22Rv1 (cell line): Measurements from ENCODE around the gene AGAP1.

ENCODE experiments used
- H3K27ac ChIP-seq: fragments of 450-650 bp; 2 replicates; pipeline ENCODE4 v1.5.1; 2017
- ZFX ChIP-seq: fragments of 450-650 bp; IDR thresholded peaks from 2 replicates; pipeline ENCODE4 v1.6.1; 2017; ENCODE audit warnings: antibody characterized with exemption, borderline replicate concordance
- TF ChIP-seq, protein P1 (sequence below): fragments of 450-650 bp; IDR thresholded peaks from 2 replicates; pipeline ENCODE4 v1.5.1; 2017; ENCODE audit warnings: mild to moderate bottlenecking

Gene AGAP1

DNA sequence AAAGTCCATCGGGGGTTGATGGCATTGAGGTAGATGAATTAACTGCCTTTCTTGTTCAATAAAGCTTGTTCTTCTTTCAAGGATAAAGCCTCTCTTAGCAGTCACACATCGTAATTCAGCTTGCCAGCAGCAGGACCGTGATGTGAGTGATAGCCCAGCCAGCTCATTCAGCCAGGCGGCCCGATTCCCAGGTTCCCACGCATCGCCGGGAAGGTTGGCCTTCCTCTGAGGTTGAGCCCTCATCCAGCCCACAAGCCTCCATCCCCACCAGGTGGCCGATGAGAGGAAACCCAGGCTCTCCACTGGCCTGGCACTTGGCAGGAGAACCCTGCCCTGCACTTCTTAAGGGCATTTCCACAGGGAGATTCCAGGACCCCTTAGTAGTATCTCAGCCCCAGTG lies 4.7 kb downstream of the AGAP1 start:
- TF ChIP-seq, protein P1, sequence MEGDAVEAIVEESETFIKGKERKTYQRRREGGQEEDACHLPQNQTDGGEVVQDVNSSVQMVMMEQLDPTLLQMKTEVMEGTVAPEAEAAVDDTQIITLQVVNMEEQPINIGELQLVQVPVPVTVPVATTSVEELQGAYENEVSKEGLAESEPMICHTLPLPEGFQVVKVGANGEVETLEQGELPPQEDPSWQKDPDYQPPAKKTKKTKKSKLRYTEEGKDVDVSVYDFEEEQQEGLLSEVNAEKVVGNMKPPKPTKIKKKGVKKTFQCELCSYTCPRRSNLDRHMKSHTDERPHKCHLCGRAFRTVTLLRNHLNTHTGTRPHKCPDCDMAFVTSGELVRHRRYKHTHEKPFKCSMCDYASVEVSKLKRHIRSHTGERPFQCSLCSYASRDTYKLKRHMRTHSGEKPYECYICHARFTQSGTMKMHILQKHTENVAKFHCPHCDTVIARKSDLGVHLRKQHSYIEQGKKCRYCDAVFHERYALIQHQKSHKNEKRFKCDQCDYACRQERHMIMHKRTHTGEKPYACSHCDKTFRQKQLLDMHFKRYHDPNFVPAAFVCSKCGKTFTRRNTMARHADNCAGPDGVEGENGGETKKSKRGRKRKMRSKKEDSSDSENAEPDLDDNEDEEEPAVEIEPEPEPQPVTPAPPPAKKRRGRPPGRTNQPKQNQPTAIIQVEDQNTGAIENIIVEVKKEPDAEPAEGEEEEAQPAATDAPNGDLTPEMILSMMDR: no peak
- no peak for TF ChIP-seq ZFX
- H3K27ac ChIP-seq: no peak overlapping the region

DNA sequence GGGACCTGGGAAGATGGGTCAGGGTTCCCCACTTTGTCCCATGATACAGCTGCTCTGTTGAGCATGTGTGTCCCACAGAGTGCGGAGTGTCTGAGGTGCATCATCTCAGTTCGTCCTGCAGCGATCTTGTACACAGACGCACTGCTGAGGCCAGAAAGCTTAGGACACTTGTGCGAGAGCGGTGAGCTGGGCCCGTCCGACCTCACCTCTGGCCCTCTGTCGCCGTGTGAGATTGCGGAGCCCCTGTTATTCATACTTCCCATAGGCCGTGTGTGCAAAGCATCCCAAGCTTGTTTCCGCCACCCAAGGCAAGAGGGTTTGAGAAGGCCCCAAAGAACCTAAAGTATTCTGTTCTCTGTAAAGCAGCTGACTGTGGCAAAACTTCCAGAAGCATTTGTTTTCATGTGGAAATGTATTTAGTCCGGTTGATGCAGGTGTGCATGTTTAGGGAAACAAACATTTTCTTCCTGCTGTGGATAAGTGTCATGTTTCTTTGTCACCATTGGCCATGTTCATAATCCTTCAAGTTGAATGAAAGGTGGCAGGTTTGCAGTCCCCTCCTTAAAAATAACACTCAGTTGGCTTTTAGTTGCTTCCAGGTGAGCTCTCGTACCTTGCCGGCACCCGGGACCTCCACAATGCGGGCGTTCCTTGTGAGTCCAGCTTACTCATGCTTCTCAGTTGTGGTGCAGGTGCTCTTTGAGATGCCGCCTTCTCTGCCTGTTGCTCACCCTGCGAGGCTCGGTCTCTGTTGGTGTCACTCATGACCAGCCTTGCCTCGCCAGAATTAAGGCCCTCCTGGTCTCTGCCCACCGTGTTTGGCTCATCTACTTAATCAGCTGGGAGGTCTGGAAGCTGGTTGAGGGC lies 5.3 kb downstream of the AGAP1 start:
- no peak for TF ChIP-seq ZFX
- TF ChIP-seq, protein P1: no peak
- no peak overlapping the region for H3K27ac ChIP-seq

DNA sequence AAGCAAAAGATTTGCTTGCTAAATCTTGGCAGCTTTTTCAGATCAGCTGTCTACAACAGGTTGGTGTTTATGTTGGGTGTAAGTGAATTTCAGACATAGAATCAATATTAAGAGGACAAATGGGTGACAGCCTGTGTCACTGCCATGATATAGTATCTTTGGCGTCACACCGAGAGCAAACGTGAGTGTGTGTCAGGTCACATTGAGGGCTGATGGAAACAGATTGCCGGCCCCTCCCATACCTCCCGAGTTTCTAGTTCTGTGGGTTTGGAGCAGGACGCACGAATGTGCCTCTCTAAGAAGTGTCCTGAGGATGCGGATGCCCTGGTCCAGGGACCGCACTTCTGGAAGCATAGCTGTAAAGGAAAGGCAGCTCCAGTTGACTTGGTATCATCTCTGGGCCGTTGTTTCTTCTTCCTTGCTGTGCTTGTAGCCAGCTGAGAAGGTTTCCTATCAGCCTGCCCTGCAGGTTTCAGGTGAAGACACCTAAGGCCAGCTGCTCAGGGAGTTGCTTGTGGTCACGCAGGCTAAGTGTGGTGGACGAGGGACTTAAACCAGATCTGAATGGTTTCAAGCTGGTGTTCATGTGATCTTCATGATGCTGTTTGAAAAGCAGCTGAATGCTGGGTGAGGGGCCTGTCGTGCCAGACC lies 6.4 kb downstream of the AGAP1 start:
- no peak overlapping the region for H3K27ac ChIP-seq
- TF ChIP-seq, protein P1: no peak
- no peak for TF ChIP-seq ZFX

DNA sequence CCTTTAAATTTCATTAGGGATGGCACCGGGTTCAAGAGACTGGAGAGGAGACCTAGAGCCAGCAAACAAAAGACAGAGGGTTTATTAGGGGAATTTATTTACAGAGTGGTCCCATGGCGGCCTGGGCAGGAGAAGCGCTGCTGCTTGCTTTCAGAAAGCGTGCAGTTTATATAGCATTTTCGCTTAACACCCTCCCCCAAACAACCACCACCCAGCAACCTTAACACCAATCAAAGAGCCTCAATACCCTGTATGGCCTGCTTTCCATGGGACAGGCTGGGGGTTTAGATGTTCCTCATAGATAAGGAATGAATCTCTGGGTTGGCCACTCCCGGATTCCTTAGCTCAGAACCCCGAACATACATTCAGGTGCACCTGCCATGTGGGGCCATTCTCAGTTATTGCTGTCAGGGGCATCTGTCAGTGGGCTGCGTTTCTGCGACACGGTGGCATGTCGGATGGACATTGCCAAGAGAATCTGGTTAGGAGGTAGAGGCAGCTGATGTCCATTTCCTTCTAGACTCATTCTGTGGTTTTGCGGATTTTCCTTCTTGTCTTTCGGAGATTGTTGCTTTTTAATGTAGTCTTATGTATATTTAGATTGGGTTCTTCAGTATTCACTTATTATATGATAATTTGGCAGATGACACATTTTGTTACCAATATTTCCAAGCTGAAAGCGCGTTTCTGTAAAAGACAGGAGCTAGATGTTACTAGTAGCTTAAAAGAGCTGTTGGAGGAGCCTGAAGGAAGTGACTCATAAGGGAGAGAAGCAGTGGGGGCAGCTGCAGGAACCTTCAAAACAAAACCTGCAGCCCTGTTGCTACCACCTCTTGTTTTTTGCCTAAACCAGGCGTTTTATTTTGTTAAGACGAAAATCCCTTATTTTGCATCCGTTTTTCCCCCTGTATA lies 7.2 kb downstream of the AGAP1 start:
- TF ChIP-seq, protein P1: no peak
- no peak for TF ChIP-seq ZFX
- no peak overlapping the region for H3K27ac ChIP-seq

- no peak for TF ChIP-seq ZFX
- TF ChIP-seq, protein P1: no peak
- no peak overlapping the region for H3K27ac ChIP-seq
Measured at GRCh38 chr2:235501673-235502031, 7.8 kb downstream of the AGAP1 start.

DNA sequence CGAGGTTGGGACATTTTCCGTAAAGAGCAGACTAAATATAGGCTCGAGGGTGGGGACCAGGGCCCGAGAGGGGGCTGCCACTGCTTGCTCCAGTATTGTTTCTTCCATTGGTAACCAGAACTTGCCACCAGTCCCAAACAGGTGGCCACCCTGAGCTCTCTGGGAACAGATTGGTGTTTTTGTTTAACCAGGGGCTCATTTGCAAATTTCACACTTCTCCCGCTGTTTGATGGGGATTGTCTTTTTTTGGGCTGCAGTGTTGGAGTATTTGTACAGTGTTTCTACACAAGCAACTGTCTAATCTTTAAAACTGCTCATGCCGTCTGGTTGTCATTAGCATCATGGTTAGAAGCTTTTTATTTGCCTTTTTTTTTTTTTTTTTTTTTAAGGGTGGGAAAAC lies 8.5 kb downstream of the AGAP1 start:
- TF ChIP-seq, protein P1: no peak
- TF ChIP-seq ZFX: no peak
- H3K27ac ChIP-seq: no peak overlapping the region
